ENCODE results near the gene PPIC.
"Not testable (repeated sequence)": the region's sequence is repeated elsewhere in the genome, so short reads cannot be mapped to it uniquely, and the experiment has no call there.

PPIC gene

DNA sequence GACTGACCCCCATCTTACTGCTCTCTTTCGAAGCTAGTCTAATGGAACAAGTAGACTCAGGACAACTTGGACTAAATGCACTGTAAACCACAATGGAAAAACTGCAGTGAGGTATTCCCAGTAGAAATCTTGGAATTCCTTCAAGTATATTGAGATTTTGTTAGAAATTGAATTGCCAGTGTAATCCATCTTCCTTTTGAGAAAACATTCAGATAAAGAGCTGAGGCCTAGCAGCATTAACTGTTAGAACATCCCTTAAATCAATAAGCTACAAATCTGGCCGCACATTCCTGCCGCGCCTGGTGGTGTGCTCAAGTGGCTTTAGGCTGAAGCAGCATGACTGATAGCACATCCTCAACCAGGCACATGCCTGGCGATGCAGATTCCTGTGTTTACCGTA lies 29.3 kb downstream of the PPIC start:
- FAIRE-seq: no peak

DNA sequence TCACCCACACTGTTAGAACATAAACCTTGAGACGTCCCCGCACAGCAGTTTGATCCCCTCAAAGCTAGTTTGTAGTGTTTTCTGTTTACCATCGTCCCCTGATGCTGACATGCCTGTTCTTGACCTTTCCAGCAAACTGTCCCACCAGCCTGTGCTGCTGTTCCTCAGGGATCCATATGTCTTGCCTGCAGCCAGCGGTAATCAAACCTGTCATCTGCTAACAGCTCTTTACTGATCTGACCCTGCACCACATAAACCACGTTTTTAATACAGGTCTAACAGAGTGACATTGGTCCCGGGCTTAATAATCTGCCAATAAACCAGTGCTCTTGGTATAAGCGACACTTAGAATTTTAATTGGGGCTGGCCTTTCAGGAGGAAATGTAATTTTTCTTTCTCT lies 34.7 kb downstream of the PPIC start:
- no peak for FAIRE-seq

DNA sequence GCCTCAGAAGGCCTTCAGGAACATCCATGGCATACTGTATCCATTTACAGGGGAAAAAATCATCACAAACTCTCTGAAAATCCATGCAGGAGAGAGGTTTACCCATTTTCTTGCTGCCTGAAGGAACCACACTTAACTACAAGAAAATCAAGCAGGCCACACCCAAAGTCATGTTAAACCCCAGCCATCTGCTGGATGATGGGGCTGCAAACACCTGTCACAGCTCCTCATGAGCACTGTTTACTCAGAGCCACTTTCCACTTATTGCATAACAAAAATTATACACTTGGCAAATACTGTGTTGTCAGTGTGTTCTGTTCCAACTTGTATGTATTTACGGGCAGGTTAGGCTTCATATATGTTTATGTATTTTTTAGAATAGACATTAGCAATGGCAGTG lies 35.8 kb downstream of the PPIC start:
- no peak for FAIRE-seq

DNA sequence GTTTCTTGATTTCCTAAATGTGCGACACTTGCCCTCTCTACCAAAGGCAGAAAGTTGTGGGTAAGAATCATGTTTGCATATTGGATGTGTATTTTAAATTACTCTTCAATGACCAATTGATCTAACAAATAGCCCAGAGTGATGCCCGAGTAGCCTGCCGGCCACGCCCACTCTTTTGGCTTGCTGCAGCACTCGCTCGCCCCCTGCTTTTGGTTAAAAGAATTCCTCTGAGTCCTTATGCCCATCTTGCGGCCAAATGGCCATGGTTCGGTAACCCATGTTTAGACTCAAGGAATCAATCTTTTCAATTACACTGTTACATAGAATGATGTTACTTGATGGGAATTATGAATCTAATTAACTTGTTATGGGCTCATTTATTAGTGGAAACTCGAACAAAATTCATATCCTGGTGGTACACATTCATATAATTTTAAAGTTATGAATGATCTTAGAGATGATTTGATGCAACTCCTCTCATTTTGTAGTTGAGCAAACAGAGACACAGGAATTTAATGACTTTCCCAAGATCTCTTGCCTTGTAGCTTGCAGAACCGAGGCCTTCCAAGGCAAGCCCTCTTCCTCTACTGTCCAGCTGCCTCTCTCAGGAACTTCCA lies 36.5 kb downstream of the PPIC start:
- FAIRE-seq: peak; percentile 78

DNA sequence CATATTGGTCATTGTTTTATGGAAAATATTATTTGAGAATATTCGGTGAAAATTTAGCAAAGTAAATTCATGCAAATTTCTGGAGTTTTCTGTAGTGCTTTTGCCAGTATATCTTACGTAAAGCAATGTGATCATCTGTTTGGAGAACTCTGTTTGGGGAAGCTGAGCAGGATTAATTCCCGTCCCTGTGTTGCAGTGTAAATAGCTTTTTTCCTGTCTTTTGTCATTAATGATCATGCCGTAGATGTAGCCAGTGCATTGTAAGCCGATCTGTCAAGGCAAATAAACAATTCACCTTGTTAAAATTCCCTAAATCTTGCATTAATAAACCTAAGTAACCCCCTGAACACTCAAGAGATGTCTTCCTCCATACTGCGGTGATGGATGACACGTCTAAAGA lies 39.2 kb downstream of the PPIC start:
- FAIRE-seq: no peak

DNA sequence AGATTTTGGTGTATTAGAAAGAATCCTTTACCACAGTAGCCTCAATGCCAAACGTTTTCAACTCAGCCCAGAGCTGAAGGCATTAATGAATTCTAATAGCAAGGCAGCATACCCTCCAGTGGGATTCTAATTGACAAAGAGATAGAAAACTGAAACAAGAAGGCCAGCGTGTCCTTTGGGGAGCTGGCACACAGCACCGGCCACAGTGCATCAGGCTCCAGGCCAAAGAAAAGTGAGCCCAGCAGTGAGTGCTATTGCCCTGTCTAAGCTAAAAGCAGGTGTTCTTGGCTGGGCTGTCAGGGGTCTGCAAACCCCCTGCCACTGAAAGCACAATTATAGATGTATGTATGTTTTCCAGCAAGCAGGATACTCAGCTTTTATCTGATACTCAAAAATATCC lies 40.4 kb downstream of the PPIC start:
- FAIRE-seq: no peak

DNA sequence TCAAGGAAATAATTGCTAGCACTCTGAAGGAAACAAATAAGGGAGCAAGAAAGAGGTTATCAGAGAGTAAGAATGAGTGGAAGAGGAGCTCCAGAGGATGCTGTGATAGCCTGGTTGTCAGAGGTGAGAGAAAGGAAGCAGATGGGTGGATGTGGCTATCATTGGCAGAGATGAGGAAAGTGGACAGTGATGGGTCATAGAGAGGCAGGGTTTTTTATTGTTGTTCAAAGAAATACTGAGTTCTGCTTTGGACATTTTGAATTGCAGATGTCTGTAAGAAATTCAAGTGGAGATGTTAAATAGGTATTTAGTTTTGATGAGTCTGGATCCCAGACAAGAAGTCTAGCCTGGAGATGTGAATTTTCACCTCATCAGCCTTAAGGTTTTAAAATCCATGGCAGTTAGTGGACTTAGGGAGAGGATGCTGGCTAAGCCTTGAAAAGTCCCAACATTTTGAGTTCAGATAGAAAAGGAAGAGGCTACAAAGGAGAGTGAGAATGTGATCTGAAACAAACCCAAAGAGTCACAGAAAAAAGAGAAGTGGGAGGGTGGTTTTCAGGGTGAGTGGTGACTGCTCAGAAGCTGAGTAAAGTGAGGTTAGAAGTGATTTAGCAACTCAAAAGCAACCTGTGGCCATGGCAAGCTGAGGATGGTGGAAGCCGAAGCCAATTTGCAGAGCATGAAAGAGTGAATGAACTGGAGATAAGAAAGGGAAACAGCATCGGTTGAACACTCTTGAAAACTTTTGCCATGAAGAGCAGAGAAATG lies 50.4 kb downstream of the PPIC start:
- no peak for FAIRE-seq

DNA sequence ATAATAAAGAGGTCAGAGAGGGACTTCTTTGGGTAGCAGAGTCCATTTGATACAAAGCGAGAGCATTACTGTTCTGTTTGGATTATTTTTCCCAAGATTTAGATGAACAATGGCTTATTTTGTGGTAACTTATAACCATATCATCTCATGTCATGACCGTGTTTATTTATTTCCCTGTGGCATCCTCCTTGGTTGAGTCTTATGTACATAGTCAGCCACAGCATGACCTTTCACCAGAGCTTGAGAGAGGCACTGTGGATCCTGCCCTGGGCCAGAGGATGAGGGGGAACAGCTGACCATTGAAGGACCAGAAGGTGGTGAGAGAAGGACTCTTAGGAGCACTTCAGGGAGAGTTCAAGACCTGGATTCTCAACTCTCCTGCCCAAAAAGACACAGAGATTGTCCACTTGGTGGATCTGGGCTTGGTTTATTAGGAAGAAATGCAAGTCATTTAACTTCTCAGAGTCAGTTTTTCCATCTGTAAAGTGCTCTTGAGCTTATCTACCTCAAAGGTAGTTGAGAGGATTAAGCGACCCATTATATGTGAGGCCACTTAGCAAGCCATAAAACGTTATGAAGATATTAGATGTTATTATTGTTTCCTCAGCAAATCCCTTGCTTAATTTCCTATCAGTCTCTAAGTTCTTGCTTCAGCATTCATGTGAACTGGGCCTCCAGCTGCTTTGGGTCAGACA lies 51.4 kb downstream of the PPIC start:
- no peak for FAIRE-seq

DNA sequence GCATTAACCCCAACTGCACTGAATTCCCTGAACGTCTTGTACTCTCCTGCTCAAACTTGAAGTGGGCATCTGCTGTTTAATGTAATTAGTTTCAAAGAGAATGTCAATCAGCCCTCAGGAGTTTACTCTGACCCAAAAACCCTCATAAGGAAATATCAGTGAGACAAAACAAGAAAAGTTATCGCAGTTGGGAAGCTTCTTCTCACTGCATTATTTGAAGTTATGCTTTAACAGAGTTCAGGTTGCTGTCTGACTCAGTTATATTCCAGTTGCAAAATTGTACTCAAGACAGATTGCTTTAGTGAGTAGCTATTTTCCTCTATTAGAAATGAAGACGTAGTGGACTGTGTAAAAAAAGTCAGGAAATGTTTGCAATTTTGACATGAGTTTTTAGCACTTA lies 52.1 kb downstream of the PPIC start:
- FAIRE-seq: no peak

DNA sequence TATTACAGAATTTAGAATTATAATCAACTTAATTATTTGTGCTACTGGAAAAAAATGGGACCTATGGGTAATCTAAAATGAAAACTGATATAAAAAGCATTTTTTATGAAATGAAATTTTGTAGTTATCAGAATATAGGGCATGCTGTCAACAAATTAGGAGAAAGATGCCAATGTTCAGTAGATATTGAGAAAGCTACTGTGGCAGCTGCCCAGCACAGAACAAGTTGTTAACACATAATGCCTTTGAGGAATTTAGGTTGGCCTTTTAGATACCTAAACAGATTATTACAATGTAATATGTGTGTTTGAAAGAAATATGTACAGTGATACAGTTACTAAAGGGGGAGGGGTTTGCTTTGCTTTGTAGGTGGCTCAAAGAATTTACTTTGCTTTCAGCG lies 54.1 kb downstream of the PPIC start:
- no peak for FAIRE-seq

DNA sequence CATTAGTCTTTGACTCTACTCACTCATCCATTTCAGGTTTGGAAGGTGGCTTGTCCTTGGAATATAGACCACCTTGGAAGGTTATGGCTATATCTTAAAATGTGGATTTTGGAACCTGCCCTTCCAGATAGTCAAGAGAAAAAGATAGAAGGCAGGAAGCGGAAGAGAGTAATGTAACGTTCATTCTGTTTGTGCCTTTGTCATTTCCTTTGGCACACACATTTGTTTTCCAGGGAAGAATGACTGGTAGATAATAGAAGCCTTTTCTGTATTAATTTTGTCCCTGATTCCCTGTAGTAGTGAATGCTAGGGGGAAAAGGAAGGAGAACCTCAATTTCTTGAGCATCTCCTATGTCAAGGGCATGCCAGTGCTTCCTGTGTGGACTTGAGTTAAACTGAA lies 54.7 kb downstream of the PPIC start:
- no peak for FAIRE-seq

DNA sequence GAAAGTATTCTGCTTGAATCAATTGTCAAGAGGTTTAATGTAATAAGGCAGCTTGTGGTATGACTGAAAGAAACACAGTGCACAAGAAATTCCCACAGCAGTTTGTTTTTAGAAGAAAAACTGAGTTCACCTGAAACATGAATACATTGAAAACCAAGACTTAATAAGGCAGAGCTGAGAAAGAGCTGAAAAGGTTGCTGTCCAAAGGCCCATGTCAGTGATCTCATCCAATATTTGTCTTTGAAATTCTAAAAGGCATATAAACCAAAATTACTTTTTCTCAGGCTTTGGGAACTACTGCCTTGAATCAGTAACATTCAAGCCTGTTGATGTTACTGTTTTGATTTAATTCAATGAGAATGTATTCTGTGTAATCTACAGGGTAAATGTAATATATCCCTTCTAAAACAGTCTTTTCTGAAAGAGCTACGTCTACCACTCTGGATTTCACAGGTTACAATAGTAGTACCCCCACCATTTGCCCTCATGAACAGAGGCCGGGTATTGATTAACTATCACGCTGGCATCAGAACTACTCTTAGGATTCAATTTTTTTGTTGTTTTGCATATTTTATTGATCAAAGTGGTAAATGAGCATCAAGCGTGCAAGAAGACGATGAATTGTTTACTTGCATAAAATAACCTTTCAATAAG lies 57.8 kb downstream of the PPIC start:
- FAIRE-seq: no peak

DNA sequence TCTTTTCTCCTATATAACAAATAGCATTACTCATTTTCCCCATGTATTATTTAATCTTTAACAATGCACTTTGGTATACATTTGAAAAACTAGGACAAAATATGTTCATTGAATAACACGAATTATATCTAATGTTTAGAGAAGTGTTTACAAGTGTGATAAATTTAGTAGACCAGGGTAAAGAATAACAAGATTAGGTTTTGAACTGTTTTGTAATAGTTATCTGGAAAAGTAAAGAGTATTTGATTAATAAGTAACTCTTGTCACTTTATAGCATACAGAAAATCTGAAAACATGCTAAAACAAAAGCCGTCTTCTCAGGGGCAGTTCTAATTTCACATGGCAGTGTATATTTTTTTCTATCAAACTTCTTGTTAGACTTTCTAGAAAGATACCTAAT lies 58.5 kb downstream of the PPIC start:
- no peak for FAIRE-seq

DNA sequence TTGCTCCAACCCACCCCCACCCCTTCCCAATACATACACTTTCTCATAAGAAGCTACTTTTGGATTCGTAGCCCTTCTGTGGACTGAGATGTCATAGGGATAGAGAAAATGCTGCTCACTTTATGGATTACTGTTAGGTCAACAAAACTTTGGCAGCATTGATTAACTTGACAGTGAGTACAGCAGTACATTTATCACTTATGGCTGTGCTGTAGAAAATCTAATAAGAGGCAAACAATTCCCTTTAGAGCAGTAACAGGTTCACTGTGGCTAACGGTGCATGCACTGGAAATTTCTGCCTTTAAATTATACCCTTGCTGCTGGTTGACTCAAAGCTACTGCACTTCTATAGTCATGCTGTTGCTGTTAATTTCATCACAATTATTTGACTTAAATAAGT lies 59.2 kb downstream of the PPIC start:
- FAIRE-seq: no peak

DNA sequence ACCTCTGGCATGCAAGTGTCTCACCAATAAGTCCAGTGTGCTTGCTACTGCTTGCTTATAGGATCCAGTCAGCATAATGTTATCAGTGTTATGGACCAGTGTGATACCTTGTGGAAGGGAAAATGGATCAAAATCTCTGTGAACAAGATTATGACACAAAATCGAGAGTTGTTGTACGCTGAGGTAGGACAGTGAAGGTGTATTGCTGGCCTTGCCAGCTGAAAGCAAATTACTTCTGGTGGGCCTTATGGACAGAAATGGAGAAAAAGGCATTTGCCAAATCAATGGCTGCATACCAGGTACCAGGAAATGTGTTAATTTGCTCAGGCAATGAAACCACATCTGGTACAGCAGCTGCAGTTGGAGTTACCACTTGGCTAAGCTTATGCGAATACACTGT lies 62.3 kb downstream of the PPIC start:
- FAIRE-seq: not testable (repeated sequence)

DNA sequence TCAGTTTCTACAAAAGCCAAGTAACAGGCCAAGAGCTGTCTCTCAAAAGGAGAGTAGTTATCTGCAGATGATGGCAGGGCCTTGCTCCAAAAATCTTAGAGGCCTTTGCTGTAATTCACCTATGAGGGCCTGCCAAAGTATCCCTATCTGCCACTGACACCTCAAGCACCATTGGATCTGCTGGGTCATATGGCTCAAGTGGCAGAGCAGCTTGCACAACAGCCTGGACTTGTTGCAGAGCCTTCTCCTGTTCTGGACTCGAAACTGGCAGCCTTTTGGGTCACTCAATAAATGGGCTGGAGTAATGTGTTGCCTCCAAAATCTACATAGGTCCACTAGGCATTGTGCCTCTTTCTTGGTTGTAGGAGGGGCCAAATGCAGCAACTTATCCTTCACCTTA lies 62.8 kb downstream of the PPIC start:
- not testable (repeated sequence) for FAIRE-seq
